ENCODE measurements around the gene CENPO.

Gene CENPO

GRCh38 chr2:24839729-24840128 lies 46.5 kb downstream of the CENPO start:
- no peak for ATAC-seq

GRCh38 chr2:24840164-24840869 lies 47.1 kb downstream of the CENPO start:
- no peak for ATAC-seq

GRCh38 chr2:24840962-24841945 lies 48.0 kb downstream of the CENPO start:
- ATAC-seq = no peak

- no peak for ATAC-seq
These were observed 49.1 kb downstream of the CENPO start for GRCh38 chr2:24842081-24843050.

- ATAC-seq = no peak
These were observed 50.2 kb downstream of the CENPO start for GRCh38 chr2:24843330-24843860.

- no peak for ATAC-seq
These were observed 50.9 kb downstream of the CENPO start for GRCh38 chr2:24844023-24844685.

GRCh38 chr2:24845691-24846090 lies 52.5 kb downstream of the CENPO start:
- no peak for ATAC-seq

GRCh38 chr2:24850944-24851343 lies 57.7 kb downstream of the CENPO start:
- ATAC-seq = no peak

- ATAC-seq = no peak
These were observed 58.8 kb downstream of the CENPO start for GRCh38 chr2:24852026-24852425.

- ATAC-seq = no peak
These were observed 59.3 kb downstream of the CENPO start for GRCh38 chr2:24852431-24853020.

- no peak for ATAC-seq
These were observed 59.8 kb downstream of the CENPO start for GRCh38 chr2:24853046-24853445.

GRCh38 chr2:24853996-24854395 lies 60.8 kb downstream of the CENPO start:
- ATAC-seq = no peak

- ATAC-seq = no peak
These were observed 61.9 kb downstream of the CENPO start for GRCh38 chr2:24855022-24855622.

GRCh38 chr2:24855726-24856125 lies 62.5 kb downstream of the CENPO start:
- ATAC-seq = no peak

- no peak for ATAC-seq
These were observed 63.6 kb downstream of the CENPO start for GRCh38 chr2:24856791-24857211.

GRCh38 chr2:24857746-24858145 lies 64.5 kb downstream of the CENPO start:
- no peak for ATAC-seq

- no peak for ATAC-seq
These were observed 65.8 kb downstream of the CENPO start for GRCh38 chr2:24858996-24859395.

- no peak for ATAC-seq
These were observed 66.9 kb downstream of the CENPO start for GRCh38 chr2:24859968-24860600.

GRCh38 chr2:24860631-24861030 lies 67.4 kb downstream of the CENPO start:
- ATAC-seq = no peak

- no peak for ATAC-seq
These were observed 68.3 kb downstream of the CENPO start for GRCh38 chr2:24861500-24861899.
